HUDEP-2 (cell line): Measurements from ENCODE around the gene PRSS27.
A peak's percentile ranks its signal among the peaks of the same experiment; 100 is the strongest.

ENCODE experiments used
- DNase-seq, 76 experiments: peaks; one replicate each; lab custom pipeline; 2025; ENCODE audit not compliant: unreplicated experiment in 76 of 76; lab: John Stamatoyannopoulos, UW

The PRSS27 gene

DNA sequence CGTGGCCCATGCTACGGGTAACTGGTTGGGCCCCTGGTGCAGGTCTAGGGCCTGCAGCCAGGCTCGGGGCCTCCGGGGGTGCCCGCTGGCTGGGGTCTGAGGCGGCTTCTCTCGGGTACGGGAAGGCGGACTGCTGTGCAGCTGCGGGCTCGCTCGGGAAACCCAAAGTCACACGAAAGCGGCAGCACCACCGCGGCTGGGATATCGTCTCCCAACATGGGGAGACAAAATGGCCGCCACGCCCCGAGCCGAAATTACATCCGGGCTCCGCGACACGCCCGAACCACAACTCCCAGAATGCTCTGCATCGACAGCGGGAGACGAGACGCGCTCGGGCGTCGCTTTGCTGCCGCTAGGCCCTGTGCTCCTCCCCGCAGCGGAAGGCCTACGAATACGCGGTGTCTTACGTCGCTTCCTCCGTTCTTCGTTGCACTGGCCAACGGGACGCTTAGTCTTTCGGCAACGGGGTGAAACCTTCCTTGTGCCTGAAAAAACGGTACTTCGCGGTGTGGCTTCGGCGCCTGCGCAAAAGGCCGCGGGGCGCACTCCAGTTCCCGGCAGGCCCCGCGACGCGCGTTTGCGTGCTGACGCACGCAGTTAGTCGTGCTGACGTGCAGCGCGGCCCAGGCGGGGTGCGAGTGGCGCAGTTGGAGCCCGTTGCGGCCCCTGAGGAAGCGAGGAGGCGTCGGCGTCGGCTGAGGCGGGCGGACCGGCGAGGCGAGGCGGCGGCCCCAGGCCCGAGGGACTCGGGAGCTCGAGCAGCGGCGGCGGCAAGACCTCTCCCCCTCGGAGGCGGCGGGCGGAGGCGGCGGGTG, 32.2 kb upstream of the PRSS27 start, which contains the start of gene SRRM2:
SRRM2 (plus strand) TSS at position 604 of the 815 bp plus-strand sequence. CDS start 3,727 bp downstream, outside the sequence.
- peak in 74 of 76 experiments; percentile 75 to 99 (median 89) for DNase-seq

DNA sequence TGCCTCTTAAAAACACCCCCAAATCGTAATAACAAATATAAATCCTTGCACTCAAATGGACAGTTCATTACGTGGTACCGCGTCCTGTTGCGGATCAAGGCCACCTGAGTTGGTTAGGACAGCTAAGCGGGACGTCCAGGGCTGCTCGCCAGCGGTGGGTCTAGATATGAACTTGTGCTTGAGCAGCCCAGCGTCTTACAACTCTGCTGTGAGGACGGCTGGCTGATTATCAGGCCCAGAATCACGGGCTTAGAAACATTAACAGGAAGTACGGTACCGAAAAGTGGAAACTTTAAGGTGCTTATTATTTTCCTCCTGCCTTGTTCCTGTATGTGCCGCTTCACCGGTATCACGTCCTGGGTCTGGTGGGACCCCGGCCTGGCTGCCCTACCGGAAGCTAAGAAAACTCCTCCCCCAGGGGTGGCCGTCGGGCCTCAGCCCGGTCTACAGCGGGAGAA, 31.6 kb upstream of the PRSS27 start:
- DNase-seq: peak in 48 of 76 experiments; percentile 33 to 86 (median 70)

DNA sequence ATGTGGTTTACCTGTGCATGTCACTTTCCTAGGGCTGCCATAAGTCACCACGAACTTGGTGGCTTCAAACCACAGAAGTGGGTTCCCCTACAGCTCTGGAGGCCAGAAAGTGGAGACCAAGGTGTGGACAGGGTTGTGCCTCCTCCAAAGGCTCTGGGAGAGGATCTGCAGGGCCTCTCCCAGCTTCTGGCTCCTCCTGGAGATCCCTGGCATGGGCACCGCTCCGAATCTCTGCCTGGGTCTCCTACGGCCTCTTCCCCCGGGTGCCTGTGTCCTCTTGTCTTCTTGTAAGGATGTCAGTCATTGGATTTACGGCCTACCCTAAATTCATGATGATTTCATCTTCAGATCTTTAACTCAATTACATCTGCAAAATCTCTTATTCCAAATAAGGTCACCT, 29.9 kb upstream of the PRSS27 start:
- no peak for DNase-seq

DNA sequence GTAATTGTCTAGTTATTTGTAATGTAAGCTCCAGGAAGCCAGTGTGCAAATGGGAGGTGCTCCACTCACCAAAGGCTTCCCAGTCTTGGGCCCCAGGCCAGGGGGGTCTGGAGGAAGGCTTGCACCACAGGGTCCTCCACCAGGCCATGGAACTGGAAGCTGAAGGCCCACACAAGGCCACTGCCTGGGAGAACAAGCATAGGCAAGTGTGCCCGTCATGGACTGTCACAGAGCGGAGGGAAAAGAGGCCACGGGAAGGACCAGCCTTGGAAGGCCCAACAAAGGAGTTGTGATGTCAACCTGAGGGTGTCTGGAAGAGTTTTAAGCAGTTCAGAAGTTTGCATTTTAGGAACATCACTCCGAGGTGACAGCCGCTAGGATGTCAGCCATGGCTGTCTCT, 29.5 kb upstream of the PRSS27 start:
- no peak for DNase-seq

DNA sequence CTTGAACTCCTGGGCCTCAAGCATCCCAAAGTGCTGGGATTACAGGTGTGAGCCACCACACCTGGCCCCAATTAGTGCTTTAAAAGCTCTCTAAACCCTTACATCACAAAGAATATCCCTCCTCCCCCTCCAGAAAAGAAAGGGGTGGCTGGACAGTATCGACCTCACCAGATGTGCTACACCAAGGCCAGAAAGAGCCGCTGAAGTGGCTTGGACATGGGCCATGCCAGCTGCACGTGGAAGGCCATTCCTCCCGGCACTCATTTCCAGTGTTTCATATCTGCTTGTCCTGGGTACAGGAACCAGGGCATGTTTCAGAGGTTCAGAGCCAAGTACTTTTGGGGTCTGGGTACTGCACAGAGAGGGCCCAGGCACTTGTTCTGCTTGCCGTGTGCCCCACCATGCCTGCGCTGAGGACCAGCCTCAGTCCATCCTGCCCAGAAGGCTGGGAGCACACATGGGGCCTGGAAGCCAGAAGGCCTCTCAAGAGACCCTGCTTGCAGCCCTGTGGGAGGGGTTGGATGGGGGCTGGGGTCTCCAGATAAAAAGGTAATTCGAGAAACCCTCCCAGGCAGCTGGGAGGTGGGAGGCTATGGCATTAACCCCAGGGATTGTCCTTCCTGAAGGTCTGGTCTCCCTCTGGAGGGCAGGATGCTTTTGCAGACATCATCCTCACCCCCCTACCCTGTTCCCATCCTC, 28.9 kb upstream of the PRSS27 start:
- no peak for DNase-seq

DNA sequence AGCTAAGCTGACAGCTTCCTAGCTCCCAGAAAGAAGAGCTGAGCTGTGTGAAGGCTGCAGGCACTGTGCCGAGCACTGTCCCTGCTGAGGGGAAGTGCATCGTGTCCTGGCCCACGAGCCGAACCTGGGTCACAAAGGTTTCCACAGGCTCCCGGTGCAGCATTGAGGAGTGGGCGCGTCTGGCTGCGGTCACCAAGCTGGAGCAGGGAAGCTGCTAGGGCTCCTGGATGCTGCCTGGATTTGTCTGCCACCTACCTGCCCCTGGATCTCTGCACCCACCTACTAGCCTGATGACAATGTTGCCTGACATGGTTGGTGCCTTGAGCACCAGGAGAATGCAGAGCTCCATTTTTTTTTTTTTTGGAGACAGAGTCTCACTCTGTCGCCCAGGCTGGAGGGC, 25.9 kb upstream of the PRSS27 start:
- DNase-seq: no peak

DNA sequence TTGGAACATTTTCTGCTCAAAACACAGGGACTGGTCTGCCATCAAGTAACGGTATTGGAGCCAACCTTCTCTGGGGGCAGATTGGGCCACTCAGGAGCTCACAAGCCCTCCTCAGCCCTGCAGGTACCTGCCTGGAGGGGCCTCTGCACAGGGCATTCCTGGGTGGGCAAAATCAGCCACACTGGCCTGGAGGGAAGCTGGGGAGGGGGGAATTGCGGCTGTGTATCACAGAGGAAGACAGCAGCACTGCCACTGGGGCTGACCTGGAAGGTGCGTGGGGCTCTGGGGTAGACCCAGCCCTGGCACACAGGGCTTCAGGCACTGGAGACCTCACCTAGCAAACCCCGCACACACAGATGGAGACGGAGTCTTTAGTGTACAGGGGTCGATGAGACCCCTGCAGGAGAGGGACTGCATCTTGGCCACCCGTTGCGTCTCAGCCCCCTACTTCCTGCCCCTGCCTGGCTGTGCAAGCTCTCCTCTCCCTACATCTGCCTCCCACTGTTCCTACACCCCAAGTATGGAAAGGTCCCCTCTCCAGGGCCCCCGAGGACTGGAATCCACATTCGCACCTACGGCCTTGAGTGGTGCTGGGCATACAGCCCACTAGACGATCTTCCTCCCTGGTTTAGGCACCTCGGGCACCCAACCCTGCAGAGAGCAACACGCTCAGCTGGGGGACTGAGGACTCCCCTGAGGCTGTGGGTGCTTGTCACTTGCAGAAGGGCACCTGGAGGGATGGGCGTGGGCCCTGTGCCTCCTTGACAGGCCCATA, 25.3 kb upstream of the PRSS27 start:
- DNase-seq: no peak

DNA sequence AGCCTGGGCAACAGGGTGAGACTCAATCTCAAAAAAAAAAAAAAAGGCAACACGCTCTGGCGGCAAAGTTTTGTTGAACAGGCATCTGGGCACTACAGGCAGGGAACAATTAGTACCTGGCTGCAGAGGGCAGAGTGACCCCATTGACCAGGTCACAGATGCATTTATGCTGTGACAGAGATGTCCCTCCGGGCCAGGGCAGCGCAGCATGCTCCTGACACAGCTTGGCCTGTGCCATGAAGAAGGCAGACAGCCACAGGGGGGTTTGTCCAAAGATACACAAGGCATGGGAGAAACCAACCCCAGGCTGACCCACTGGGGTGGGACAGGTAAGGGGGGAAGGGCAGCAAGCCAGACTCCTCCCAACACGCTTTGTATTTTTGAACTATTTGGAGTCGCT, 24.7 kb upstream of the PRSS27 start:
- DNase-seq: no peak

DNA sequence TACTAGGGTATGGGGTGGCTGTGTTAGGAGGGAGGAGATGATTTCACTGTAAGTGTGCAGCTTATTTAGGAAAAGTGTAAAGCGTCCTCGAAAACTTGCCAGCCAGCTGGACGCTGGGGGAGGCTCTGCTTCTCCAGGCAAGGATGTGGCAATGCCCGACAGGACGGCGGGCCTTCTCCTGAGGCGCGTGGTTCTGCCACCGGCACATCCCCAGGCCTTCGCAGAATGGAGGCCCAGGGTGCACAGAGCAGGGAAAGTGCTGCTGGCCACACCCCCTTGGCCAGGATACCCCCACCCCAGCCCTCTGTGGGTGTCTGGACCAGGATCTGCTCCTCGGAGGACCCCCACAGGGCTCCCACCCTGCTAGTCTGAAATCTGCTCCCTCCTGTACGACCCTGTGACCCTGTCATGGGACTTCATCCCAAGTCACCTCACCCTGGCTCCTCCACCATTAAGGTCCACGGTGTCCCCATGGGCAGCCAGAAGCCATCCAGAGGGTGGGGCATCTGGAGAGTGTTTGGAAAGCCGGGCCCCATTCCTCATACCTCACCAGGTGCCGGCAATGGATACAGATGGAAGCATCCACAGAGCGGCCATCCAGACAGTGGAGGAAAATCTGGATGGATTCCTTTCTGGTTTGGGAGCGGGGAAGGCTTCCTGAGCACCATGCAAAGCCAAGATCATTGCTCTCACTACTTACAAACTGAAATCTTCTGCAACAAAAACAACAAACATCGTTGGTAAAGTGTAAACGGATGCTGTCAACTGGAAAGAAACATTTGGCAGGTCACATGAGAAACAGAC, 23.2 kb upstream of the PRSS27 start:
- no peak for DNase-seq

DNA sequence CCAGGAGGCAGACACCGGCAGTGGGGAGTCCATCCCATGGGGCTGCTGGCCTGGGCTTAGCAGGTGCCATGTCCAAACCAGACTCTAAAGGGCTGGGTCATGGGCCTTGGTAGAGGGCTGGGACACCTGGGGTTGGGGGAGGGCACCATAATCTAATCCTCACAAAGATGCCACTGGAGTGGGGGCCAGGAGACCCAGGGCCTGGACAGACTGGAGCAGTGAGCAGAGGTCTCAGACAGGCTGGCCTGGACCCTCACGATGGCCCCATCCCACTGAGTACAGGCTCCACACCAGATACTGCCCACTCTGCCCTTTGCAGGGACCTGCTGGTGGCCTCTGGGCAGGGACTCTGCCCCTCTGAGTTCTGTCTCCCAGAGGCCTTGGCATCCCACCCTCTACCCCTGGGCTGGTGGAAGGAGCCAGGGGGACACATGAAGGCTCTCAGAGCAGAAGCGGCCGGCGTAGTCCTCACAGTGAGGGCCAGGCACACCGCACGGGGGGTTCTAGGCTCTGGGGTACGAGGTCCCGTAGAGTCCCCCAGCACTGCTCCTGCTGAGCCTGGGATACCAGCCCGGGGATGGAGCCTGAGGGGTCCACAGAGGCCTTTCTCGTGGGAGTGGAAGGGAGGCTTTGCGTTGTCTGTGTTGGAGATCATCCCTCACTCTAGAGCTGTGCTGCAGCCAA, 22.4 kb upstream of the PRSS27 start:
- DNase-seq: no peak

DNA sequence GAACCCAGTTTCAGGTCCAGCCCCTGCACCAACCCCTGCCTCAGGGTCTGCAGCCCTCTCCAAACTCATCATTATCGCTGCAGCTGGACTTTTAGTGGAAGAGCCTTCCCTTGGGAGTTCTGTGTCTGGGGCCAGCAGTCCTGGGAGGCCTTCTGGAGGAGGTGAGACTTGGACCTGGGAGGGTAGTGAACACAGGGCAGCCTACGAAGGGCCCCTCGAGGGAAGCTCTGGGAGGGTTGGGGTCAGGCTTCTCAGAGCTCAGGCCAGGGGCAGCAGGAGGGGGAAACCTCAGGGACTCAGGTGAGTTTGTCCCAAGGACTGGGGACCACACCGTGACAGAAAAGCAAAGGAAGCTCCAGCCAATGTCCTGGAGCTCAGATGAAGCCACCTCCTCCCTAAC, 21.1 kb upstream of the PRSS27 start:
- DNase-seq: no peak

DNA sequence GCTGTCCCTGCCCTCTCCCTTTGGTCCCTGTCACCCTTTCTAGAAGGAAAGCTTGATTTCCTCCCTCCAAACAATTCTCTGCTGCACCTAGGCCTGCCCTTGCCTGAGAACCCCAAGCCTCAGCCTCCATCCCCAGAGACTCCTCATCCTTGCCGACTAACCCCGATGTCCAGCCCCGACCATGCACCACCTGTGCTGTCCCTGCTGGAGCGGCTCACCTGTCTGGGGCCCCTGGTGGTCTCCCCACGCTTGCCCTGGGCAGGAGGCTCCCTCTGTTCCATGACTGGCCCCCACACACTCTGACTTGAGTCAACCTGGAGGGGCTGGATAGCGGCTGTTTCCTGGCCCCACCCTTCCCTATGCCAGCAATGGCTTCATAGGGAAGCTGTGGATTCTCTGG, 20.5 kb upstream of the PRSS27 start:
- DNase-seq: no peak

DNA sequence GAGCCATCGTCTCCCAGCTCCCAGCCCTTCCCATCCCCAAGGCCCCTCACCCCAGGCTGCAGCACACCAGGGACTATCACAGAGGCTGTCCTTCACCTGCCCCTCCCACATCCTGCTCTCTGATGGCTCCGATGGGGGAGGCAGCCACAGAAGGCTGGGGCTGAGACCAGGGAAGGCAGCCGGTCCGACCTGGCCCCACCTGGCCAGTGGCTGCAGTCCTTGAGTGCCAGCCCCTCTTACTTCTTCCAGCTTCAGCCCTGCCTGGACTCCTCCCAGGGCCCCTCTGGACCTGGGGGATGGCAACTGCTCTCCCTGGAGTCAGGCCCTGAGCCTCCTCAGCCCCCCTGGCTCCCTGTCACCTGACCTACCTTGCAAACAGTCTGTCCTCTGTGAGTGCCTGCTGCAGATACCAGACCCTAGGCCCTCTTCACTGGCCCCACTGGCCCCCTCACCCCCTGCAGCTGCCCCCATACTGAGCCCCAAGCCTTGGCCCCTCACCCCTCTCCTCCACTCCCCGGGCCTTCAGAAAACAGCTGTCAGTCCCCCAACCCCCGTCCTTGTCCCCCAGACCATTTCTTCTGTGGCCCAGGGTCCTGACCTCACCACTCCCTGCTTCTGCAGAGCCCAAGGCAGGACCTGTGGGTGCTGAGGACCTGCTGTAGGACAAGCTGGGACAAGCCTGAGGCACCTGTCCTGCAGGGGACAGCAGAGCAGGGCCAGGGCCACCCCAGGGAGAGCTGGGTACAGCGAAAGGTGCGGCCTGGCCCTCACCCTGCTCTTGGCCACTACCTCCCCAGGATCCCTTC, 19.8 kb upstream of the PRSS27 start:
- peak in 1 of 76 experiments; percentile 18 for DNase-seq

DNA sequence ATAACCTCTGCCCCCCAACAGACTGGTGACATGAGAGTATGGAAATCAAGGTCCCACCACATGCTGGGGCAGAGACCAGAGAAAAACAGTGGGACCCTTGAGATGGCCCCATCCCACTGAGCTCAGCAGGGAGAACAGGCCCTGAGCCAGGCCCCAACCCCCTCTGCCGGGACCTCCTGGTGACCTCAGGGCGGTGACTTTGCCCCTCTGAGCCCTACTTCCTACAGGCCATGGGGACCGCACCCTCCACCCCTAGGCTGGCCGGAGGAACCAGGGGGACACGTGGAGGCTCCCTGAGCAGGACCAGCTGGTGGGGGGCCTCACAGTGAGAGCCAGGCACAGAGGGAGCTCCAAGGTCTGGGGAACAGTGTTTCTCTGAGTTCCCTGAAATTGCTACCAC, 18.6 kb upstream of the PRSS27 start:
- DNase-seq: no peak

DNA sequence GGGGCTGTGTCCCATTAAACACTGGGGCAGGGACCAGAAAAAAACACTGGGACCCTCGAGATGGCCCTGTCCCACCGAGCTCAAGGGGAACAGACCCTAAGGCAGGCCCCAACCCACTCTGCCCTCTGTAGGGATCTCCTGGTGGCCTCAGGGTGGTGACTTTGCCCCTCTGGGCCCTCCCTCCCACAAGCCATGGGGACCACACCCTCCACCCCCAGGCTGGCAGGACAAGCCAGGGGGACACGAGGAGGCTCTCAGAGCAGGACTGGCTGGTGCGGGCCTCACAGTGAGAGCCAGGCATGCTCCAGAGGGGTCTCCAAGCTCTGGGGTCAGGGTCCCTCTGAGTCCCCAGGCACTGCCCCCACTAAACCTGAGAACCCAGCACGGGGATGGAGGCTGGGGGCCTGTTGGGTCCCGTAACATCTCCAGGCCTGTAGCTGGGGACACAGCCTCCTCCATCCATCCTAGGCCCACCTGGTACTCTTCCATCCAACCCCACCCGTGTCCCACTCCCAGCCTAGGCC, 17.9 kb upstream of the PRSS27 start:
- peak in 1 of 76 experiments; percentile 15 for DNase-seq

DNA sequence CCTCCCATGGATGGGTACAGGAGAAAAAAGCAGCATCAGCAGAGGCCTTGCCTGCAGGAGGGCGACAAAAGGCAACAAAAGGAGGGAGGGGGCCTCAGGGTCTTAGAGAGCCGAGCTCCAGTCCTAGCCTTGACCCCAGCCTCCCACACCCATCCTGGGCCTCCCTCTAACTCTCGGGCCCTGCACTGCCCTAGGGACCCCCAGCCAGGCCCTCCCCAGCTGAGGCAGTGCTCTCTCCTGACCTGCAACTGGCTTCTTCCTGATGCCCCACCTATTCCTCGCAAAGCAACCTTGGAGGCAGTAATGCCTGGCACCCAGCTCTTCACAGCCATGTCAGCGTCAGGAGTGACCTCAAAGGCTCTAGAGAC, 17.2 kb upstream of the PRSS27 start:
- no peak for DNase-seq

DNA sequence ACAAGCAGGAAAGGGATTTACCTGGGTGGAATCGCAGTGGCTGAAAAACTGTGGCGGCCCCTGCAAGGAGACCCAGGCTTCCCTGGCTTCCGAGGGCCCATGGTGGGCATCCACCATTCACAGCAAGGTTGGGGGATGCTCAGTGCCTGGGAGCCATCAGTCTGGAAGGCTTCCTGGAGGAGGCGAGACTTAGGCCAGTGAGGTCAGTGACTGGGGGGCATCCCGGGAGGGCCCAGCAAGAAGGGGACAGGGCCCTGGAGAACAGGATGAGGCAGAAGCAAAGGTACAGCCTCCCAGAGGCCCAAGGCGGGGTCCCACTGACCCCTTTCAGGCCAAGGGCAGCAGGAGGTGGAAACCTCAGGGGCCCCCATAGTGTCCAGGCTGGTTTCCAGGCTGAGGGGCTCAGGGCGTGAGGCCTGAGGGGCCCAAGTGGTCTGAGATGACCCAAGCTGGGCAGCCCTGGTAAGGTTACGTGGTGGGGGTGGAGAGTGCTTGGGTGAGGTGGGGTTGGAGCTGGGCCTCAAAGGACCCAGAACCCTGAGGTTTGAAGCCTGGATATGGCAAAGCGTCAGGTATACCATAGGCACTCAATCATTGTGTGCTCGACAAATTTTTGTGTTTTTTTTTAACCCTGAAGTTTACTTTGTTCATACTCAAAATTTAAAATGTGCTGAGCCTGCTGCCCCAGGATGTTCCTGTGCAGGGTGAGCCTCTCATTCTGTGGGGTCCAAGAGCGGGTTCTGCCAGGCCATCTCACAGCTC, 16.6 kb upstream of the PRSS27 start:
- no peak for DNase-seq

DNA sequence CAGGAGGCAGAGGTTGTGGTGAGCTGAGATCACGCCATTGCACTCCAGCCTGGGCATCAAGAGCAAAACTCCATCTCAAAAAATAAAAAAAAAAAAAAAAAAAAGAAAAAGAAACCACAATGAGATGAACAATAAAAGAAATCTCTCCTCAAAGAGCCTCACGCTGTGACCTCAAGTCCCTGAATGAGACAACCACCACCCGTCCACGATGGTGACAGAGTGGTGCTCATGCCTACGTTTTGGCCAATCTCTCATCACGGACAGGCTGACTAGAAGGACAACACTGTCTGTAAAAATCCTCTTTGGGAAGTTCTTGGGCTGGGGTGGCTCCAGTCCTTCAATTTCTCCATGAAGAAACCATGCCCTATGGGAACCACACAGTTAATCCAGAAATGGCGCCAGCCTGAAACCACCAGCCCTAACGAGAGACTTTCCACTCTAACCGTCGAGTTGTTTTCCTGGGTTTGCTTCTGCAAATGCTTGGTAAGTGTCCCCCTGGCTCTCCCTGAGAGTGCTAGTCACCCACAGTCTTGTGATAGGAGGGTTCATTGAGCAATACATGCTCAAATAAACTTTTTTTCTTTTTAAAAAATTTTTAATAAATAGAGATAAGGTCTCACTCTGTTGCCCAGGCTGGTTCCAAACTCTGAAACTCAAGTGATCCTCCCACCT, 15.0 kb upstream of the PRSS27 start:
- no peak for DNase-seq
